C4-2B (cell line): ENCODE results near the gene TXNRD3.

Source experiments
- H3K27ac ChIP-seq: fragments of 450-650 bp; 2 replicates; pipeline ENCODE4 v1.5.1; 2017
- ZFX ChIP-seq: fragments of 450-650 bp; IDR thresholded peaks from 2 replicates; pipeline ENCODE4 v1.6.1; 2017
- TF ChIP-seq, protein P1 (sequence below): fragments of 450-650 bp; conservative IDR thresholded peaks from 2 replicates; pipeline ENCODE4 v1.5.1; 2017; ENCODE audit warnings: mild to moderate bottlenecking

The TXNRD3 gene

DNA sequence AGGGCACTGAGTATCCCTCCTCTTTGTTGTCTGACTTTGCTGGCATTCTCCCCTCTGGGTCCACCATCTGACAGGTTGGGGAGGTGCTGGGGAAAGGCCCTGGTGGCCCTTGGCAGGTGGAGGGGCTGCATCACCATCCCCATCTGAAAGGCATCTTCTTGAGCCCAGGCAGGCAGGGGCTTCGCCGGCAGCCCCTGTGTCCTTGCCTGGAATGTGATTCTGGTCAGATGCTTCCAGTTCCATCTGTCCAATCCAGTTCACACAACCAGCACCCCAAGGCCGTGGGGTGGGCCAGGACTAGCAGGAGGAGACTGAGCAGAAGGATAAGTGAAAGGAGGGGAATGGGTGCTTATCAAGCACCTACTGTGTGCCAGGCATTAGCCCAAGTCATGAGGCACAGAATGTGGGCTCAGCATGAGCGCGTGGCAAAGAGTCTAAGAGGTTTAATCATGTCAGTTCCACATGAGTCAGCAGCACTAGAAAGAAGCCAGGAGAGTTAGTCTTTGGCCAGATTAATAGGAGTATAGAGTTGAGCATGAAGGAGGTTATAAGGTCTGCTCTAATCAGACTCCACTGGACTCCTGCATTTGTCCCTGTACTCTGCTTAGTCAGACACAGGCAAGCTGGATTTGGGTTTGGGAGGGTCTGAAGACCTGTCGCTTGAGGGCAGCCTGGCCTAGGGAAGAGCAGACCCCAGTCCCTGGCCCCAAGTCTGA is 10.5 kb upstream of the TXNRD3 start:
- no peak overlapping the region for H3K27ac ChIP-seq
- TF ChIP-seq, protein P1, sequence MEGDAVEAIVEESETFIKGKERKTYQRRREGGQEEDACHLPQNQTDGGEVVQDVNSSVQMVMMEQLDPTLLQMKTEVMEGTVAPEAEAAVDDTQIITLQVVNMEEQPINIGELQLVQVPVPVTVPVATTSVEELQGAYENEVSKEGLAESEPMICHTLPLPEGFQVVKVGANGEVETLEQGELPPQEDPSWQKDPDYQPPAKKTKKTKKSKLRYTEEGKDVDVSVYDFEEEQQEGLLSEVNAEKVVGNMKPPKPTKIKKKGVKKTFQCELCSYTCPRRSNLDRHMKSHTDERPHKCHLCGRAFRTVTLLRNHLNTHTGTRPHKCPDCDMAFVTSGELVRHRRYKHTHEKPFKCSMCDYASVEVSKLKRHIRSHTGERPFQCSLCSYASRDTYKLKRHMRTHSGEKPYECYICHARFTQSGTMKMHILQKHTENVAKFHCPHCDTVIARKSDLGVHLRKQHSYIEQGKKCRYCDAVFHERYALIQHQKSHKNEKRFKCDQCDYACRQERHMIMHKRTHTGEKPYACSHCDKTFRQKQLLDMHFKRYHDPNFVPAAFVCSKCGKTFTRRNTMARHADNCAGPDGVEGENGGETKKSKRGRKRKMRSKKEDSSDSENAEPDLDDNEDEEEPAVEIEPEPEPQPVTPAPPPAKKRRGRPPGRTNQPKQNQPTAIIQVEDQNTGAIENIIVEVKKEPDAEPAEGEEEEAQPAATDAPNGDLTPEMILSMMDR: no peak
- no peak for TF ChIP-seq ZFX

DNA sequence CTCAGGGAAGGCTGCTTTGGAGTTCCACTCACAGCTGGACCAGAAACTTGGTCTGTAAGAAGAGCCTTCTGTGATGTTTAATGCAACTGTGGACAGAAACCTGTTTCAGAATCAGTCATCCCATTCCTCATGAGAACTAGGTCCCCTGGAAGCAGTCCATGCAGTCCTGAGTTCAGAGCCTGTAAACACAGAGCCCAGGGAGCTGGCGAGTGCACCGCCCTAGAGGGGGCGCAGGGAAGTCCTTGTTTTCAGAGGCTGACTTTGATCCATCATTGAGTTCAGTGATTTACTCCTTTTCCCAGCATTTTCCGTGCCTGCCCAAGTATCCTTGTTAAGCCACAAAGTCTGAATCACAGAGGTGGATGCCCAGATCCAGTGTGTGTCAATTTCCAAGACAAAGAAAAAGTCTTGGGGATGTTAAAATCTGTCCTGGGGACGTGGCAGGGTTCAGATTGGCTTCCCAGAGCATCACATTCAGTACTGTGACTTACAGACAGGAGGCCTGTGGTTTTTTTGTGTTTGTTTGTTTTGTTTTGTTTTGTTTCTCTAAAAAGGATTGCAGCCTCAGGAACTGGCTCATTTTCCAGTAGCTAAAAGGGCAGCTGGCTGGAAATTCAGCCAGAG is 9.8 kb upstream of the TXNRD3 start:
- no peak overlapping the region for H3K27ac ChIP-seq
- no peak for TF ChIP-seq ZFX
- TF ChIP-seq, protein P1: no peak; the same call in 1 of the 2 replicates

DNA sequence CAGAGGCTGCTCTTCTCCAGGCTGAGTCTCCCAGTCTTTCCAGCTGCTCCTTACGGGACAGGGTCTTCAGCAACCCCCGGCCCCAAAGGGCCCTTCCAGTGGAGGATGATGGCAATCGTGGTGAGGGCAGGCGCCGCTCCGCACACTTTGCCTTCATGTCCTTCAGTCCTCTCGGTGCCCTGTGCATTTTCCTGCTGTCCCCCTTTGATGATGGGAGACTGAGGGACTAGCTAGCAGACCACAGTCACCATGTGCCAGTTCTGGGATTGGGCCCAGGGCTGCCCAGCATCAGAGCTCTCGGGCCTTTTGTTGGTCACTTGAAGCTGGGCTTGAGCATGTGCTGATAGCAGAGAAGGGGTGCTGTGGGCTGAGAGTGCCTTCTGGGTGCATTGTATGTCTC is 8.8 kb upstream of the TXNRD3 start:
- TF ChIP-seq, protein P1: no peak
- no peak for TF ChIP-seq ZFX
- no peak overlapping the region for H3K27ac ChIP-seq

DNA sequence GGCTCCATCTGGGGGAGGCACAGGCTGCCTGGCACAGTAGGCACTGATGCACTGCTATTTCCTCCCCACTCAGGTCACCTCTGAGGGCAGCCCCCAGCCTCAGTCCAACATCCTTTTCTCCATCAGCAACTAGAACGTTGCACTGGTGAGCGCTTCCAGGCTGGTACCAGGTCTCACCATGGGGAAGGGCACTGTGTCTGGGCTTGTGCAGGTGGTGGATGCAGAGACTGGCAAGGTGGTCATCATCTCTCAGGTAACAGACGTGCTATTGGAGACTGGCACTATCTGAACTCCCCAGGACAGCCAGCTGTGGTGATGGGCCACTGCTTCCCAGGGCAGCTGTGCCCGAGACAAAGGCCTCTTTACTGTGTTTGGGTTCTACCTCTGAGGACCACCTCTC is 8.3 kb upstream of the TXNRD3 start:
- no peak overlapping the region for H3K27ac ChIP-seq
- TF ChIP-seq ZFX: no peak
- TF ChIP-seq, protein P1: no peak

DNA sequence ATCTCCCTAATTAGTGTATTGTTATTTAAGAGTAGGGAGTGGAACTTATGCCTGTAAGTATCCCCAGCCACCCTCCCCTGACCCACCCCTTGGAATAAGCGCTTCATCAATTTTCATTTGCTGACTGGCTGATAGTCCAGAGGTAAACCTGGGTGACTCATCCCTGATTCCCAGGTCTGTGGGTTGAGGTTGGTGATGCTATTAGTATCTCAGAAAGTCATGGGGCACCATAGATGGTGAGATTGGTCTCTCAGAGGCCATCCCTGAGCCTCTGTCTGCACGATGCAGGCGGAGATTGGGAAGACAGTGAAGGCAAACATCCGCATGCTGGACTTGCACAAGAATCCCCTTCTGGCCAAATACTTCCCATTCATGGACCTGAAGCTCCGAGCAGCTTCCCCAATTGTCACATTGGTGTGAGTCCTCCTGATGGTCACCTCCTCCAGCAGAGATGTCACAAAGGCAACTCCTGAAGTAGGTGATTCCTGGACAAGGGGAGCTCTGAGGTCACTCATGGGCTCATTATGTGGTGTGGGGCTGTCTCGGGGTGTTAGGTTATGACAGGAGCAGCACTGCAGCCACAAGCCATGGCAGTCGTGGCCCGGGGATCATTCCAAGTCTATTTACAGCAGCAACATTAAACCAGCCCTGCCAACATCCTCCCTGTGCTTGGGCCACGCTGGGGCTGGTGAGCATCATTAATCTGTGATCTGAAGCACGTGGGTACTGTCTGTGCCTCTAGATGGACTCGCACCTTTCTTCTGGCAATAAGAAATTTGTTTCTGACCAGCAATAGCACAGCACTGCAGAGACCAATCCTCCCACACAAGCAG is 6.8 kb upstream of the TXNRD3 start:
- TF ChIP-seq, protein P1: no peak
- TF ChIP-seq ZFX: no peak
- H3K27ac ChIP-seq: no peak overlapping the region

DNA sequence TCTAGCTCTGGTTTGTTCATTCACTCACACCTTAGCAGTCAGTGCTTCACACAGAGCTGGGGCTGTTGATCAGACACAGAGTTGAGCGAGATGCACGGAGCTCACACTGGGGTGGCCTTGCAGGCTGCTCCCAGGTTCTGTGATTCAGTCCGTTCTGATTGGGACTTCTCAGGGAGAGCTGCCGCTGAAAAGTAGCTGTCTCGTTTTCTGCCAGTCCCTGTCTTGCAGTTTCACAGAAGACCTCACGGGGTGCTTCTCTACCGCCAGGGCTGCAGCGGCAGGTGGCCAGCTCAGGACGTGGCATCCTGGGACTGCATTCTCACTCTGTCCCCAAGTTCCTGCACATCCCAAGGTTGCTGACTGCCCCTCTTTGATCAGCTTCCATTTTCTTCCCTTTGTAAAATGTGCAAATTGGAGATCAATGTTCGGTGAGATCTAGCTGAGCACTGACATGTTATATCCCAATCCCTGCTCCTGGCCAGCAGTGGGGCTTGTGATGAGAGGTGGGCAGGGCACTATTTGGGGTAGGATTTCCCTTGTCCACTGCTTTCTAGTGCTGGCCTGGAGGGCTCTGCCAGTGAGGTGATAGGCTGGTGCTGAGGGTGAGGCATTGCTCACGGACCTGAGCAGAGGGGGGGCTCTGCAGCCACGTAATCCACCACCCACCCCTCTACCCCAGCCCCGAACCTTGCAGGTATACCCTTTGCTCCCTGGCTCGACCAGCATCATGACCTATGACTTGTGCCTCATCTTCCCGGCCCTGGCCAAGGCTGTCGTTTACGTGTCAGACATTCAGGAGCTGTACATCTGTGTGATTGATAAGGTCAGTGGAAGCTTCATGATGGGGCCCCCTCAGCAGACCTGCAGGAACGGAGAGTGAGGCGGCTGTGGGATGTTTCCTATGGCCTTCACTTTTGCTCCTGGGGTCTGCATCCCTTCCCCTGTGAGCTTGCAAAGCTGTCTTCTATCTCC is 5.3 kb upstream of the TXNRD3 start:
- no peak overlapping the region for H3K27ac ChIP-seq
- TF ChIP-seq, protein P1: no peak; the same call in 1 of the 2 replicates
- TF ChIP-seq ZFX: no peak
